Liver (tissue), 3 donors: Measurements from ENCODE around the gene NRG2.

ENCODE experiments used
- GABPA ChIP-seq, 2 donors: IDR thresholded peaks in 1 of 2; conservative IDR thresholded peaks in 1 of 2; 2 replicates each; pipeline ENCODE4 v1.6.1; 2016; ENCODE audit warnings: antibody characterized with exemption in 2 of 2, mild to moderate bottlenecking in 1 of 2, moderate library complexity in 1 of 2
- JUND ChIP-seq, 2 donors: IDR thresholded peaks; 2 replicates each; pipeline ENCODE4 v1.6.1; 2016; ENCODE audit warnings: antibody characterized with exemption in 2 of 2
- RAD21 ChIP-seq, 2 donors: IDR thresholded peaks; 2 replicates each; pipeline ENCODE4 v1.6.1; 2016; ENCODE audit warnings: antibody characterized with exemption in 2 of 2, mild to moderate bottlenecking in 2 of 2
- TAF1 ChIP-seq: conservative IDR thresholded peaks from 2 replicates; pipeline ENCODE4 v1.6.1; 2016; ENCODE audit warnings: antibody characterized with exemption, mild to moderate bottlenecking
- YY1 ChIP-seq: IDR thresholded peaks from 2 replicates; pipeline ENCODE4 v1.6.1; 2016; ENCODE audit warnings: antibody characterized with exemption, mild to moderate bottlenecking
- TF ChIP-seq, protein P1 (sequence below): IDR thresholded peaks from 2 replicates; pipeline ENCODE4 v1.6.1; 2016; ENCODE audit warnings: antibody characterized with exemption
- TF ChIP-seq, protein P2 (sequence below): fragments of 150-350 bp; IDR thresholded peaks from 2 replicates; pipeline ENCODE4 v1.5.1; 2017; ENCODE audit warnings: improper control_type of control experiment, low read depth, low read length; ENCODE audit not compliant: missing input control
- donor health status: healthy.
- donor health status: healthy.

DNA sequence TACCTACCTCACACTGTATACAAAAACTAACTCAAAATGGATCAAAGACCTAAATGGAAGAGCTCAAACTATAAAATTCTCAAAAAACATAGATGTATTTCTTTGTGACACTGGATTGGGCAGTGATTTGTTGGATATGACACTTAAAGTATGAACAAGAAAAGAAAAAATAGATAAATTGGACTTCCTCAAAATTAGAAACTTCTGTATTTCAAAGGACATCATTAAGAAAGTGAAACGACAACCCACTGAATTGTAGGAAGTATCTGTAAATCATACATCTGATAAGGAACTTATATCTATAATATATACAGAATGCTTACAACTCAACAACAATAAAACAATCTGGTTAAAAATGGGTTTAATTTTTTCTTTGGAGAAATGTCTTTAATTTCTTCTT lies 96.7 kb downstream of the NRG2 start:
- TF ChIP-seq GABPA (IDR thresholded peaks at IDR 0.05 in 1 of 2, conservative IDR thresholded peaks at IDR 0.05 in 1 of 2) (no peak), YY1 (no peak), JUND (IDR thresholded peaks at IDR 0.05) (no peak), TAF1 (no peak), RAD21 (IDR thresholded peaks at IDR 0.05) (no peak)
- TF ChIP-seq, protein P1, sequence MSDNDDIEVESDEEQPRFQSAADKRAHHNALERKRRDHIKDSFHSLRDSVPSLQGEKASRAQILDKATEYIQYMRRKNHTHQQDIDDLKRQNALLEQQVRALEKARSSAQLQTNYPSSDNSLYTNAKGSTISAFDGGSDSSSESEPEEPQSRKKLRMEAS, result no peak
- TF ChIP-seq, protein P2, sequence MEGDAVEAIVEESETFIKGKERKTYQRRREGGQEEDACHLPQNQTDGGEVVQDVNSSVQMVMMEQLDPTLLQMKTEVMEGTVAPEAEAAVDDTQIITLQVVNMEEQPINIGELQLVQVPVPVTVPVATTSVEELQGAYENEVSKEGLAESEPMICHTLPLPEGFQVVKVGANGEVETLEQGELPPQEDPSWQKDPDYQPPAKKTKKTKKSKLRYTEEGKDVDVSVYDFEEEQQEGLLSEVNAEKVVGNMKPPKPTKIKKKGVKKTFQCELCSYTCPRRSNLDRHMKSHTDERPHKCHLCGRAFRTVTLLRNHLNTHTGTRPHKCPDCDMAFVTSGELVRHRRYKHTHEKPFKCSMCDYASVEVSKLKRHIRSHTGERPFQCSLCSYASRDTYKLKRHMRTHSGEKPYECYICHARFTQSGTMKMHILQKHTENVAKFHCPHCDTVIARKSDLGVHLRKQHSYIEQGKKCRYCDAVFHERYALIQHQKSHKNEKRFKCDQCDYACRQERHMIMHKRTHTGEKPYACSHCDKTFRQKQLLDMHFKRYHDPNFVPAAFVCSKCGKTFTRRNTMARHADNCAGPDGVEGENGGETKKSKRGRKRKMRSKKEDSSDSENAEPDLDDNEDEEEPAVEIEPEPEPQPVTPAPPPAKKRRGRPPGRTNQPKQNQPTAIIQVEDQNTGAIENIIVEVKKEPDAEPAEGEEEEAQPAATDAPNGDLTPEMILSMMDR, result no peak
